IMR-90 (cell line): Measurements from ENCODE around the gene OR2AJ1. TPM values are rescaled to one million over a fixed set of nuclear protein-coding genes. Genes with fewer than 3 reads are reported as not detected.

Experiments
- ATAC-seq: fragments of 200-7000 bp; cut with Tn5 transposase; 2 replicates; pipeline ENCODE4 v1.9.1; 2020; ENCODE audit warnings: low read depth, mild to moderate bottlenecking, moderate library complexity
- BruUV-seq: library from RNA; stranded (reverse); fragments of 400-500 nt; replicated peaks from 2 replicates; lab custom pipeline; 2021; lab: Mats Ljungman, UMichigan
- CTCF ChIA-PET: fragments of 300-600 bp; formaldehyde crosslinking; extraction: SDS; loops from one replicate; lab custom pipeline; 2021; ENCODE audit warnings: antibody characterized with exemption; lab: Yijun Ruan, JAX
- POLR2A ChIA-PET: fragments of 300-600 bp; sonication (Branson Sonifier 250); formaldehyde crosslinking; loops from one replicate; lab custom pipeline; 2022; ENCODE audit warnings: antibody characterized with exemption; ENCODE audit not compliant: unreplicated experiment; lab: Charles Lee
- DNase-seq: peaks from one replicate; pipeline ENCODE4 v3.0.0; 2013
- H2AFZ ChIP-seq: replicated peaks from 2 replicates; pipeline ENCODE3; 2013; ENCODE audit warnings: low read length, mild to moderate bottlenecking; ENCODE audit not compliant: poor library complexity
- H2AK5ac ChIP-seq: 2 replicates; pipeline ENCODE4 v1.6.1; 2013; ENCODE audit warnings: low read depth, low read length, inconsistent platforms
- H2AK9ac ChIP-seq: replicated peaks from 2 replicates; pipeline ENCODE3; 2013; ENCODE audit warnings: mild to moderate bottlenecking, low read depth, low read length, moderate library complexity; ENCODE audit not compliant: poor library complexity
- H2BK120ac ChIP-seq: 2 replicates; pipeline ENCODE4 v1.6.1; 2013; ENCODE audit warnings: low read depth, low read length, inconsistent platforms
- H2BK15ac ChIP-seq: 3 replicates; pipeline ENCODE4 v1.6.1; 2013; ENCODE audit warnings: low read depth, low read length, inconsistent platforms
- H2BK20ac ChIP-seq: 2 replicates; pipeline ENCODE4 v1.6.1; 2013; ENCODE audit warnings: low read depth, mild to moderate bottlenecking, inconsistent platforms, low read length, moderate library complexity
- H2BK5ac ChIP-seq: 2 replicates; pipeline ENCODE4 v1.6.1; 2013; ENCODE audit warnings: mild to moderate bottlenecking, low read depth, low read length, inconsistent platforms; ENCODE audit not compliant: poor library complexity, severe bottlenecking
- H3K14ac ChIP-seq: replicated peaks from 2 replicates; pipeline ENCODE4 v1.6.1; 2013; ENCODE audit warnings: low read depth, low read length, inconsistent platforms
- H3K18ac ChIP-seq: 2 replicates; pipeline ENCODE4 v1.6.1; 2013; ENCODE audit warnings: low read depth, low read length, control low read depth
- H3K23ac ChIP-seq: 2 replicates; pipeline ENCODE4 v1.6.1; 2013; ENCODE audit warnings: low read depth, low read length, inconsistent platforms
- H3K27ac ChIP-seq: 2 replicates; pipeline ENCODE4 v1.5.1; 2013; ENCODE audit warnings: mild to moderate bottlenecking, control low read depth, low read length; ENCODE audit not compliant: insufficient read depth
- H3K27me3 ChIP-seq: 2 replicates; pipeline ENCODE4 v1.6.1; 2013; ENCODE audit warnings: low read length; ENCODE audit not compliant: control insufficient read depth, insufficient read depth
- H3K36me3 ChIP-seq: 2 replicates; pipeline ENCODE4 v1.6.1; 2013; ENCODE audit warnings: low read length, mixed read lengths; ENCODE audit not compliant: control insufficient read depth, insufficient read depth
- H3K4ac ChIP-seq: 2 replicates; pipeline ENCODE4 v1.6.1; 2013; ENCODE audit warnings: low read depth, low read length, inconsistent platforms
- H3K4me1 ChIP-seq: 2 replicates; pipeline ENCODE4 v1.6.1; 2013; ENCODE audit warnings: low read length, mixed read lengths; ENCODE audit not compliant: control insufficient read depth, insufficient read depth
- H3K4me2 ChIP-seq: 2 replicates; pipeline ENCODE4 v1.6.1; 2013; ENCODE audit warnings: low read depth, mild to moderate bottlenecking, control low read depth, low read length, moderate library complexity
- H3K4me3 ChIP-seq: 2 replicates; pipeline ENCODE4 v1.5.1; 2013; ENCODE audit warnings: low read depth, mild to moderate bottlenecking, control low read depth, low read length, moderate library complexity; ENCODE audit not compliant: insufficient read depth
- H3K56ac ChIP-seq: 2 replicates; pipeline ENCODE4 v1.6.1; 2013; ENCODE audit warnings: low read length, inconsistent platforms; ENCODE audit not compliant: insufficient read depth; ENCODE audit errors: extremely low read depth
- H3K79me1 ChIP-seq, 2 experiments: 2 replicates each; pipeline ENCODE4 v1.6.1; 2013; ENCODE audit warnings: low read length in 2 of 2, inconsistent platforms in 1 of 2, low read depth in 1 of 2
- H3K9ac ChIP-seq: 2 replicates; pipeline ENCODE4 v1.6.1; 2013; ENCODE audit warnings: low read depth, low read length, control low read depth
- H3K9me1 ChIP-seq: 2 replicates; pipeline ENCODE4 v1.6.1; 2013; ENCODE audit warnings: low read length, inconsistent platforms; ENCODE audit not compliant: insufficient read depth
- H3K9me3 ChIP-seq: 2 replicates; pipeline ENCODE4 v1.6.1; 2013; ENCODE audit warnings: low read length; ENCODE audit not compliant: control insufficient read depth, insufficient read depth
- H4K20me1 ChIP-seq: 2 replicates; pipeline ENCODE4 v1.6.1; 2013; ENCODE audit warnings: low read length, inconsistent platforms; ENCODE audit not compliant: insufficient read depth
- H4K5ac ChIP-seq: 2 replicates; pipeline ENCODE4 v1.6.1; 2013; ENCODE audit warnings: mild to moderate bottlenecking, low read depth, low read length, control low read depth
- H4K8ac ChIP-seq, 2 experiments: 2 replicates each; pipeline ENCODE4 v1.6.1; 2013; ENCODE audit warnings: low read depth in 2 of 2, low read length in 2 of 2, control low read depth in 1 of 2, inconsistent platforms in 1 of 2
- H4K91ac ChIP-seq: 2 replicates; pipeline ENCODE4 v1.6.1; 2013; ENCODE audit warnings: low read depth, low read length, inconsistent platforms; ENCODE audit not compliant: insufficient read depth
- CHD1 ChIP-seq: IDR thresholded peaks from 2 replicates; pipeline ENCODE4 v1.6.1; 2012; ENCODE audit warnings: low read depth, low read length, improper control_type of control experiment
- MXI1 ChIP-seq: IDR thresholded peaks from 2 replicates; pipeline ENCODE4 v1.6.1; 2012; ENCODE audit warnings: low read depth, mild to moderate bottlenecking, low read length, moderate library complexity, borderline replicate concordance
- RCOR1 ChIP-seq: IDR thresholded peaks from 2 replicates; pipeline ENCODE4 v1.6.1; 2012; ENCODE audit warnings: mild to moderate bottlenecking, low read length, improper control_type of control experiment; ENCODE audit not compliant: insufficient replicate concordance
- WGBS, 2 experiments: methylation state at CpG; one replicate each; pipeline versions ENCODE4 v1.1.5 to v1.1.7; 2013; ENCODE audit warnings: missing lambda C conversion rate in 2 of 2; ENCODE audit not compliant: insufficient read length in 1 of 2; ENCODE audit errors: extremely low coverage in 2 of 2; 5-methylcytosine and 5-hydroxymethylcytosine counted together
- dilution Hi-C: fragments of 300-500 bp; cut with HindIII; formaldehyde crosslinking; loops from one replicate; pipeline ENCODE4 v1.14.3; 2018; ENCODE audit warnings: low sequenced_read_pairs; ENCODE audit not compliant: unreplicated experiment
- in situ Hi-C: fragments of 300-500 bp; cut with MboI; formaldehyde crosslinking; loops from 3 replicates; pipeline ENCODE4 v1.14.3; 2019; ENCODE audit warnings: low sequenced_read_pairs, inconsistent platforms, mixed read lengths
- intact Hi-C: fragments of 100-400 bp; cut with micrococcal nuclease; formaldehyde crosslinking; loops from 2 replicates; pipeline ENCODE4 v1.10.0; 2022
- polyA plus RNA-seq, 3 experiments: library from polyadenylated mRNA; depleted of rRNA; stranded (reverse); fragments of >200 nt; gene quantifications; 2 replicates each; pipeline ENCODE4 v1.2.3, GENCODE V29; 2012; ENCODE audit warnings: low replicate concordance in 1 of 3
- total RNA-seq: library from RNA; depleted of rRNA; stranded (reverse); fragments of >200 nt; gene quantifications from 2 replicates; pipeline ENCODE4 v1.2.3, GENCODE V29; 2012
- TF ChIP-seq, protein P1 (sequence below): conservative IDR thresholded peaks from 2 replicates; pipeline ENCODE4 v1.5.1; 2012; ENCODE audit warnings: mild to moderate bottlenecking, low read depth, low read length, improper control_type of control experiment

Gene OR2AJ1
- total and polyA plus RNA-seq, 2 of the 4 experiments (the other 2 are of a cell fraction): not detected

DNA sequence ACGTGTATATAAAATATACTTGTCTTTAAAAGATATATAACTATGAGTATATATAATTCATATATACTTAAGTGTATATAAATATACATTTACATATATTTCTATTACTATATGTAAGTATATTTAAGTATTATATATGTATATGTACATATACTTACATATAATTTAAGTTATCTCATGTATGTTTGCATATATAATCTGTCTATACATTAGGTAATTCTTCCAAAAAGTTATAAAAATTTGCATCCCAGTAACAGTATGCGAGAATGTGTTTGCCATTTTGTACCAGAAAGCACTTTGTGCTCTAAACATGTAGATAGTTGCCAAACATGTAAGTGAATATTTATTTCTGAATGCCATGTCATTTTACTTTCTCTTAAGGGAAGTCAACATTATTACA, 40.2 kb downstream of the OR2AJ1 start, which contains the start of gene OR2AK2:
Gene OR2AK2 (plus strand): TSS at position 301 of the 400 bp plus-strand sequence. CDS start 144 bp downstream, outside the sequence.
- no peak within 1 kb of the TSS for H3K9ac ChIP-seq
- H3K4ac ChIP-seq: no peak within 1 kb of the TSS
- POLR2A ChIA-PET: no interaction called here
- H3K23ac ChIP-seq: no peak within 1 kb of the TSS
- no peak within 1 kb of the TSS for H2BK15ac ChIP-seq
- H4K5ac ChIP-seq: no peak within 1 kb of the TSS
- H2BK5ac ChIP-seq: no peak within 1 kb of the TSS
- no peak within 1 kb of the TSS for H4K8ac ChIP-seq
- no peak within 1 kb of the TSS for H3K18ac ChIP-seq
- H3K9me1 ChIP-seq: no peaks in the 10 kb centered on the region
- DNase-seq (no peak), ATAC-seq (no peak)
- H4K91ac ChIP-seq: no peak within 1 kb of the TSS
- CTCF ChIA-PET: no interaction called here
- H3K36me3 ChIP-seq: no peaks in the 10 kb centered on the region
- H2BK20ac ChIP-seq: no peak within 1 kb of the TSS
- H3K4me1 ChIP-seq: no peaks in the 10 kb centered on the region
- H3K27ac ChIP-seq: no peak within 1 kb of the TSS
- no peak within 1 kb of the TSS for H2AFZ ChIP-seq
- no TSS peak for BruUV-seq
- in situ Hi-C loops (no loop called here), dilution Hi-C loops (no loop called here), intact Hi-C loops (no loop called here)
- H2AK9ac ChIP-seq: no peak within 1 kb of the TSS
- H3K4me2 ChIP-seq: no peak within 1 kb of the TSS
- no peak within 1 kb of the TSS for H2BK120ac ChIP-seq
- no peak within 1 kb of the TSS for H2AK5ac ChIP-seq
- H3K56ac ChIP-seq: no peak within 1 kb of the TSS
- no peak within 1 kb of the TSS for H3K4me3 ChIP-seq
- WGBS, 2 experiments: no CpG with 5 or more reads among the region's 2 CpGs
- no peaks in the 10 kb centered on the region for H3K79me1 ChIP-seq
- H4K20me1 ChIP-seq: no peaks in the 10 kb centered on the region
- H3K9me3 ChIP-seq: peaks cover 14% of the 10 kb centered on the region
- no peaks in the 10 kb centered on the region for H3K27me3 ChIP-seq
- no peak within 1 kb of the TSS for H3K14ac ChIP-seq
- TF ChIP-seq MXI1: no peak
- TF ChIP-seq, protein P1, sequence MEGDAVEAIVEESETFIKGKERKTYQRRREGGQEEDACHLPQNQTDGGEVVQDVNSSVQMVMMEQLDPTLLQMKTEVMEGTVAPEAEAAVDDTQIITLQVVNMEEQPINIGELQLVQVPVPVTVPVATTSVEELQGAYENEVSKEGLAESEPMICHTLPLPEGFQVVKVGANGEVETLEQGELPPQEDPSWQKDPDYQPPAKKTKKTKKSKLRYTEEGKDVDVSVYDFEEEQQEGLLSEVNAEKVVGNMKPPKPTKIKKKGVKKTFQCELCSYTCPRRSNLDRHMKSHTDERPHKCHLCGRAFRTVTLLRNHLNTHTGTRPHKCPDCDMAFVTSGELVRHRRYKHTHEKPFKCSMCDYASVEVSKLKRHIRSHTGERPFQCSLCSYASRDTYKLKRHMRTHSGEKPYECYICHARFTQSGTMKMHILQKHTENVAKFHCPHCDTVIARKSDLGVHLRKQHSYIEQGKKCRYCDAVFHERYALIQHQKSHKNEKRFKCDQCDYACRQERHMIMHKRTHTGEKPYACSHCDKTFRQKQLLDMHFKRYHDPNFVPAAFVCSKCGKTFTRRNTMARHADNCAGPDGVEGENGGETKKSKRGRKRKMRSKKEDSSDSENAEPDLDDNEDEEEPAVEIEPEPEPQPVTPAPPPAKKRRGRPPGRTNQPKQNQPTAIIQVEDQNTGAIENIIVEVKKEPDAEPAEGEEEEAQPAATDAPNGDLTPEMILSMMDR: no peak
- TF ChIP-seq CHD1: no peak
- no peak for TF ChIP-seq RCOR1
